Measurements from ENCODE around the gene TRIM65.

- no peak for TF ChIP-seq SP1 (IDR thresholded peaks at IDR 0.05)
- TF ChIP-seq ZNF384 (IDR thresholded peaks at IDR 0.05): no peak
- TF ChIP-seq HDGF (IDR thresholded peaks at IDR 0.05; ENCODE audit: borderline replicate concordance): no peak
- no peak for TF ChIP-seq FOXA1 (IDR thresholded peaks at IDR 0.05)
- TF ChIP-seq CTBP1 (IDR thresholded peaks at IDR 0.05; ENCODE audit: borderline replicate concordance): no peak
Measured at GRCh38 chr17:75913537-75914210, 16.9 kb upstream of the TRIM65 start.
